Islet precursor cell (in vitro differentiated cells): ENCODE results near the gene HYCC1.
"Not testable (repeated sequence)": the region's sequence is repeated elsewhere in the genome, so short reads cannot be mapped to it uniquely, and the experiment has no call there.

ENCODE experiments used
- DNase-seq: peaks from one replicate; pipeline ENCODE4 v3.0.0-alpha.2; 2018

The HYCC1 gene

GRCh38 chr7:23013715-23014649, at the start of gene HYCC1:
Gene HYCC1, minus strand, starts transcription at chr7:23014130. Its CDS starts 23,019 bp downstream, at chr7:22991111.
- peak; percentile 100 for DNase-seq

DNA sequence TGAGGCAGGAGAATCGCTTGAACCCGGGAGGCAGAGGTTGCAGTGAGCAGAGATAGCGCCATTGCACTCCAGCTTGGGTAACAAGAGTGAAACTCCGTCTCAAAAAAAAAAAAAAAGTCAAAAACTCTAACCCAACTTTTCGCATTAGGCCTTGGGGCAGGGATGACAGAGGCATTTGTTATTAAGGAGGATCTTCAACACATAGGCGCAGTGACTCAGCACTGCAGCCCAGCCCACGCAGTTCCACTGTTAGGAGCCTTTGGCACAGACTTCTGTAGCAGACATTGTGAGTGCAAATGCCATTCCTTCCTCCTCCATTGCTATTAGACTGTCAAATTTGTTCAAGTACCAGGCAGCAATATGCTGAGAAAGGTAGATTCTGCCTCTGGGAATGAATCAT, 48.5 kb upstream of the HYCC1 start:
- DNase-seq: peak; percentile 73

DNA sequence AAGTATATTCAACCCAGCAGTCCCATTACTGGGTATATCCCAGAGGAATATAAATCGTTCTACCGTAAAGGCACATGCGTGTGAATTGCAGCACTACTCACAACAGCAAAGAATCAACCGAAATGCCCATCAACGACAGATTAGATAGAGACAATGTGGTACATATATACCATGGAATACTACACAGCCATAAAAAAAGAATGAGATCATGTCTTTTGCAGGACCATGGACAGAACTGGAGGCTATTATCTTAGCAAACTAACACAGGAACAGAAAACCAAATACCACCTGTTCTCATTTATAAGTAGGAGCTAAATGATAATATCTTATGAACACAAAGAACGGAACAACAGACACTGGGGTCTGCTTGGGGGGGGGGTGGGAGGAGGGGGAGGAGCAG, 47.4 kb upstream of the HYCC1 start:
- no peak for DNase-seq

- DNase-seq: no peak
These were observed 44.6 kb upstream of the HYCC1 start for GRCh38 chr7:23058408-23059096.

DNA sequence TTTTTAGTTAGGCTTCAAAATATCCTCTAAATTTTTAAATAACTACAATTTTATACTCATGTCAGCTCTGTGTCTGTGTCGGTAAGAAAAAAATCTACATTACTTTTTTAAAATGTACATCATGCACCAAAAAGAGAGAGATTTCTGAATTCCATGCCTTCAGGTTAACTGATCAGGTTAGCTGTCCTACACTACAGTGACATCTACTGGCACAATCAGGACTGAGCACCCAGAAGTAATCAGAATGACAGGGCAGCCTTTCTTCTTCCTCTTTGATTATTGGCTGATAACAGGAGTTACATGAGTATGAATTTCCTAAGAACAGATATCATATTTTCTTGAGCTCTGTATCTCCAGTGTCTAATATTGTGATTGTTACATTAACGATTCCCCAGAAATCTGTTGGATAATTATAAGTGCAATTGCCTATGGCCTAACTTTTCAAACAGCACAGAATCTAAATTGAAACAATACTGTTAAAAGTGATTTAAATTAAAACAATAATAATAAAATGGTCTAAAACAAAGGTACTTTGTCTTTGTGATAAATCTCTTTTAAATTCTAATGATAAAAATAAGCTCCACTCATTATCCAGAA, 41.8 kb upstream of the HYCC1 start:
- DNase-seq: peak; percentile 60

GRCh38 chr7:23051124-23051485, 37.2 kb upstream of the HYCC1 start:
- peak; percentile 57 for DNase-seq

- DNase-seq: not testable (repeated sequence)
These were observed 32.4 kb upstream of the HYCC1 start for GRCh38 chr7:23046336-23046735.

- DNase-seq: not testable (repeated sequence)
These were observed 31.2 kb upstream of the HYCC1 start for GRCh38 chr7:23045086-23045485.

- DNase-seq: no peak
These were observed 30.7 kb upstream of the HYCC1 start for GRCh38 chr7:23044581-23044980.

GRCh38 chr7:23043441-23043840, 29.5 kb upstream of the HYCC1 start:
- no peak for DNase-seq

GRCh38 chr7:23039674-23040073, 25.7 kb upstream of the HYCC1 start:
- not testable (repeated sequence) for DNase-seq

- DNase-seq: not testable (repeated sequence)
These were observed 21.8 kb upstream of the HYCC1 start for GRCh38 chr7:23035542-23036371.

DNA sequence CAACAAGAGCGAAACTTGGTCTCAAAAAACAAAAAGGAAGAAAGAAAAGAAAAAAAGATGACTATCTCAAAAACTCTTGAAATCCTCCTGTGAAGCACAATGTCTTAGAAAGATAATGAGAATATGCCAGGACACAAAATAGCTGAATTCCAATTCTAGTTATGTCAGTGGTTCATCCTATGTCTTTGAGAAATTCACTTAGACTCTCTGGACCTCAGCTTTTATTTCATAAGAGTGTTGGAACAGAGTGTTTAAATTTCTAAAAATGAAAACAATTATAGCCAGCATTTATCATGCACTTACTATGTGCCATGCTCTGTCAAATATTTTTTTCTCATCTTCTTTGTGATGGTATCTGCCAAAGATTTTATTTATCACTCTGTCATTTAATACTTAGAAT, 13.3 kb upstream of the HYCC1 start:
- DNase-seq: no peak

GRCh38 chr7:23026164-23026563, 12.2 kb upstream of the HYCC1 start:
- no peak for DNase-seq

DNA sequence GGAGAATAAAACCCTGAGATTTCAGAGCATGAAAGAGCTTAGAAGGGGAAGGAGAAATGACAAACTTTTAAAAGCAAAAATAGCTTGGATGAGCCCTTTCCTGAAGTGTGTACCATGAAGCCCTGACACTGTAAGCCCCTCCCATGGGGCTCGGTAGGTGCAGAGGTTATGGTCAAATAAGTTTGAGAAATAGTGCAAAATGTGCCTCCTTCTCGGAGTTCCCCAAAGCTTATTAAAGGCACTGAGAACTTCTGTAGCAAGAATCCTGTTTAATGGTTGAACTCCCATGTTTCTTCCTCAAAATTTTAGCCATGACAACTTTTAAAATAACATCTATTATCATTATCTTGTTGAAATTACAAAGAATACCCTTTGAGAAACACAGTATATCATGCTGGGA, 10.5 kb upstream of the HYCC1 start:
- DNase-seq: no peak

DNA sequence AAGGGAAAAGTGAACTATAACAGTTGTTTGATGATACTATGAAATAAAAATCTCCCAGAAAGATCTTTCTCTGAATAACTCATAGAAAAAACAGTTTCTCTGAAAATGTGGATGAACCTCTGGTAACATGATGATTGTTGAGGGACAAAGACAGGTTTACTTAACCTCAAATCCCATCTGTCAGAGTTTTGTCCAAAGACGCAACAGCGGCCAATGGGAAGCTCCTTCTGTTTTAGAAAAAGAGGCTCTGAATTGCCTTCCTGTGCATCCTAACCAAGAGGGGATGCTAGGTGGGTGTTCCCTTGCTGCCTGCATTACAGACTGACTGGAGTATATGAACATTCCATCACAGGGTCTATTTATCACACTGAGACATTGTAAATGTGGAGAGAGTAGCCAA, 8.9 kb upstream of the HYCC1 start:
- DNase-seq: no peak

GRCh38 chr7:23022258-23022769, 8.4 kb upstream of the HYCC1 start:
- DNase-seq: peak; percentile 58

DNA sequence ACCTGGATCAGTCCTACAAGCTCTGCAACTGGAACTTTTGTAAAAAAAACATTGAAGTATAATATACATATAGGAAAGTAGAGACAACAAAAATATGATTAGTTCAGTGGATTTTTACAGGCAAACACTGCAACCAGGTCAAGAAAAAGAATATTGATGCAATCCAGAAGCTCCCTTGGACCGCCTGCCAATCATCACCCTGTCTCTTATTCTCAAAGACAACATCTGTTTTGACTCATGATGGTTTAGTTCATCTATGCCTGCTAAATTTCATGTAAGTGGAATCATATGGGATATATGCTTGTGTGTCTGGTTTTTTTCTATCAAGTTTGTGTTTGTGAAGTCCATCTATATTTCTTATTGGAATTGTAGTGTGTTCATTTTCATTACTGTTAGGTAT, 7.7 kb upstream of the HYCC1 start:
- no peak for DNase-seq

DNA sequence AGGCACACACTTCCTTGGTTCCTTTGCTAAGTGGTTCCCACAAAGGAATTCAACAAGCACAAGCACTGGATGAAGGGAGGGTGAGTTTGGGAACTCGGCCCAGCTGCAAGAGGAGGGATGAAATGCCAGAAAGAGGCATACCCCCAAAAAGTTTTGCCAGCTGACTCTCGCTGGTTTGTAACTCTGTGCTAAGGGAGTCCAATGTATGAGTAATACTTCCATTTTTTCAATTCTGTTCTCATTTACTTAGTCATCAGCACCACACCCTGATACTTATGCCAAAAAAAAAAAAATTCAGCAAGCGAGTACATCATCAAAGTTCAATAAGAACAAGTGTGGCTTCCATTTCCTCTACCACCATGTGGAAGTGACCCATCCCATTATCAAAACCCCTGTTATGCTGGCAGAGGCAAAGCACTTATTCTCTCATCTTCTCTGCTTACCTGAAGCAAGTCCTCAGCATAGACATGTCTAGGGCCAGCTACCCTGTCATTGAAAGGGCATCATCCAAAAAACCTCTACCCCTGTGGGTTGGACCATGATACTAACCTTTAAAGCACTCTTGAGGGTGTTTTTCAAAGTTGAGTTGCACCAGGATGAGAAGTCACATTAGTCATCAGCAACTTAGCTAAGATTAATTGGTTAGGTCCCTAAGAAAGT, 6.9 kb upstream of the HYCC1 start:
- DNase-seq: no peak

DNA sequence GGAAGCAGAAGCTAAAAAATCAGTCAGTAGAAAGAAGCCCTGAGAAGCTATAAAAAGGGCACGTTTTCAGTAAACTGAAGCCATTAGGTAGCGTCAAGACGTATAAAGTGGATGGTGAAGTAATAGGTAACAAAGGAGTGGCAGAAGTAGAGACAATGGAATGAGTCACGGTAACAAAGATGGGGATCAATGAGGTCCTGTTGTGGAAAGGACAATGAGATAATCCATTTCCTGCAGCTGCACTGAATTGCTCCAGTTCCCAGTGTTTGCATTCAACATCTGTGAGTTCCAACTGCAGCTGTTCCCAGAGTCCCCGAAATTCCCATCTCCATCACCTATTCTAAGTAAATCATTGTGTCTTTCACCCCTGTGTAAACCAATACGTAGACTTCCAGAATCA, 4.8 kb upstream of the HYCC1 start:
- no peak for DNase-seq

DNA sequence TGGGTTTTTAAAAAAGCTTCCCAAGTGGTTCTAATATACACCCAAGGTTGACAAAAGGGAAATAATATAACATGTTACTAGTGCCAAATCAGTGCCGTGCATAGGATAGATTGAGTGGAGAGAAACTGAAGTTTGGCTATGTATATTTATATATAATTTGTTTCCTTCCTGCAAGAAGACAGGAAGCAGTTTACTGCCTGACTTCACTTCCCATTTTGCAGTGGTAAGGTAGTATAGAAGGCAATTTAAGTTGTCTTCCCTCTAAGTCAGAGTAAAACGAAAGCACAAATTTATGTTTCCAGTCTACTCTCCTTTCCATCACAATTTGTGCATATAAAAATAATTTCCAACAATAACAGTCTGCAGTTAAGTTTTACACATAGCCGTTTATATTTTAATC, 3.4 kb upstream of the HYCC1 start:
- DNase-seq: no peak
